Left colon (tissue), 2 donors: Measurements from ENCODE around the gene BANP. TPM values are rescaled to one million over a fixed set of nuclear protein-coding genes. Genes with fewer than 3 reads are reported as not detected.
"Not testable (repeated sequence)": the region's sequence is repeated elsewhere in the genome, so short reads cannot be mapped to it uniquely, and the experiment has no call there.

Experiments
- ATAC-seq: fragments of 200-7000 bp; cut with Tn5 transposase; one replicate; pipeline ENCODE4 v1.9.1; 2020; ENCODE audit warnings: mild to moderate bottlenecking, moderate library complexity
- DNase-seq, 2 donors: peaks; one replicate each; pipeline ENCODE4 v3.0.0-alpha.2; 2020
- intact Hi-C, 2 donors: fragments of 100-400 bp; cut with DNase I in 1 of 2; cut with micrococcal nuclease in 1 of 2; formaldehyde crosslinking; loops; one replicate each; pipeline versions ENCODE4 v1.11.2 to v1.14.0; 2022; cut with DNase I, micrococcal nuclease
- total RNA-seq, 2 donors: library from RNA; stranded (reverse); fragmentation: NEBNext Ultra II Directional; extraction: Animal tissue kit (Norgen Biotek cat#: 25700); gene quantifications; one replicate each; pipeline ENCODE4 v1.2.1, GENCODE V29; 2021
- donor health status: DM: no; HTN: no; CAD: no.
- donor health status: DM: yes; HTN: yes; CAD: no.

BANP gene
- total RNA-seq, 2 donors from 2014 or later, result 19.5 to 20.2 TPM

- DNase-seq, intact Hi-C loops, ATAC-seq: not testable (repeated sequence)
Measured at GRCh38 chr16:88094900-88095299, 143.7 kb downstream of the BANP start.

GRCh38 chr16:88096659-88097058, 145.4 kb downstream of the BANP start:
- ATAC-seq, DNase-seq, intact Hi-C loops: not testable (repeated sequence)

- ATAC-seq, DNase-seq, intact Hi-C loops: not testable (repeated sequence)
Measured at GRCh38 chr16:88098731-88099562, 147.7 kb downstream of the BANP start.

GRCh38 chr16:88099563-88099890, 148.3 kb downstream of the BANP start:
- intact Hi-C loops, result no loop called here
- ATAC-seq, result no peak
- no peak for DNase-seq

- ATAC-seq, DNase-seq, intact Hi-C loops: not testable (repeated sequence)
Measured at GRCh38 chr16:88099956-88100355, 148.7 kb downstream of the BANP start.

GRCh38 chr16:88100801-88101622, 149.8 kb downstream of the BANP start:
- DNase-seq, ATAC-seq: not testable (repeated sequence)

GRCh38 chr16:88101623-88102105, 150.4 kb downstream of the BANP start:
- DNase-seq, ATAC-seq, intact Hi-C loops: not testable (repeated sequence)

More at GRCh38 chr16:88100801-88101622, 149.8 kb downstream of the BANP start:
- intact Hi-C loops, result not testable (repeated sequence)

GRCh38 chr16:88102597-88102996, 151.4 kb downstream of the BANP start:
- ATAC-seq, result no peak
- intact Hi-C loops, result no loop called here
- no peak for DNase-seq

GRCh38 chr16:88103011-88103410, 151.8 kb downstream of the BANP start:
- intact Hi-C loops, result no loop called here
- ATAC-seq, result no peak
- no peak for DNase-seq

- intact Hi-C loops, result no loop called here
- no peak for DNase-seq
- no peak for ATAC-seq
Measured at GRCh38 chr16:88103581-88104188, 152.5 kb downstream of the BANP start.

GRCh38 chr16:88104363-88104762, 153.1 kb downstream of the BANP start:
- intact Hi-C loops, ATAC-seq, DNase-seq: not testable (repeated sequence)

- ATAC-seq, intact Hi-C loops, DNase-seq: not testable (repeated sequence)
Measured at GRCh38 chr16:88105574-88106140, 154.4 kb downstream of the BANP start.

- ATAC-seq, DNase-seq, intact Hi-C loops: not testable (repeated sequence)
Measured at GRCh38 chr16:88106566-88106965, 155.3 kb downstream of the BANP start.

- no peak for DNase-seq
- no peak for ATAC-seq
- intact Hi-C loops, result no loop called here
Measured at GRCh38 chr16:88108762-88109161, 157.5 kb downstream of the BANP start.

- ATAC-seq, intact Hi-C loops, DNase-seq: not testable (repeated sequence)
Measured at GRCh38 chr16:88109726-88110621, 158.7 kb downstream of the BANP start.

- ATAC-seq, intact Hi-C loops, DNase-seq: not testable (repeated sequence)
Measured at GRCh38 chr16:88110875-88111494, 159.8 kb downstream of the BANP start.

GRCh38 chr16:88111976-88112375, 160.7 kb downstream of the BANP start:
- DNase-seq, ATAC-seq, intact Hi-C loops: not testable (repeated sequence)
